HG03025 (cell line): Measurements from ENCODE around the gene ATP8B1.

Source experiments
- ATAC-seq: cut with Tn5 transposase; IDR thresholded peaks from one replicate; pipeline ENCODE4 v1.9.1; 2021; ENCODE audit warnings: mild to moderate bottlenecking, moderate library complexity; ENCODE audit not compliant: unreplicated experiment, low FRiP score

Gene ATP8B1

DNA sequence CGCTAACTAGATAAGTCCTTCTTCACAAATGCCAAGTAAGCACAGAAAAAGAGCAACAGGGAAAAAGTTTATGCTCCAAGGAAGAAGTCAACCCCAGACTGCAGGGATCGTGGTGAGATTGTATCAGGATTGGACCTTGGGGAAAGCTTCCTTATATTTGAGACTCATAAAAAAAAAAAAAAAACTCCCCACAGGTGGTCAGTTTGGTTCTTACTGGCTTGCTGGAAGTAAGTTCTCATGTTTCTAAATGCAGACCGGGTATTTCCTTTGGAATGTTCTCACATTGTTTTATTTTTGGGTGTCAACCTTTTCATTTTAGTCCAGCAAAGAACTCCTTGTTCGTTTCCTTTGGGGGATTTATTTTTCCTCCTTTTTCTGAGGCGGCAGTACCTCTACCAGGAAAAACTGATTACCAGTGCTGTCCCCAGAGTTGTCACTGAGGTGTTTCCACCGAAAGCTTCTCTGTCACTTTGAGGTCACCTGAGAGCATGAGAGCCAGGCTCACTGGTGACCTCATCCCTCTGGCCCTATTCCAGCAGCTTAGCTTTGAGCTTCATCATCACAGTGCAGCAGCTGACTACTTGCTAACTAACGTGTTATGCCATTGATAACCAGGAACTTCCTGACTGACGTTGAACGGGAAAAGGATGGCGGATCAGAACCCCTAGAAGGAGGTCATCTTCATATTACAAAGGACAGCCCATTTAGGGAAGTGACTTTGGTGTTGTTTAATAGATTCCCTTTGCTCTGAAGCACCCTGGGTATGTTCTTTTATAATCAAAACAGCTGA lies 16.8 kb upstream of the ATP8B1 start:
- ATAC-seq = no peak

DNA sequence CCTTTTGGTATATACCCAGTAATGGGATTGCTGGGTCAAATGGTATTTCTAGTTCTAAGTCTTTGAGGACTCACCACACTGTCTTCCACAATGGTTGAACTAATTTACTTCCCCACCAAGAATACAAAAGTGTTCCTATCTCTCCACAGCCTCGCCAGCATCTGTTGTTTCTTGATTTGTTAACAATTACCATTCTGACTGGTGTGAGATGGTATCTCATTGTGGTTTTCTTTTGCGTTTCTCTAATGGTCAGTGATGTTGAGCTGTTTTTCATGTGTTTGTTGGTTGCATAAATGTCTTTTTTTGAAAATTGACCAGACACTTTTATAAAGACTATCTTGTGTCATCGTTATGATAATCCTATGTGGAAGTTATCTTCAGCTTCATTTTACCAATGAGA lies 16.0 kb upstream of the ATP8B1 start:
- ATAC-seq = no peak

DNA sequence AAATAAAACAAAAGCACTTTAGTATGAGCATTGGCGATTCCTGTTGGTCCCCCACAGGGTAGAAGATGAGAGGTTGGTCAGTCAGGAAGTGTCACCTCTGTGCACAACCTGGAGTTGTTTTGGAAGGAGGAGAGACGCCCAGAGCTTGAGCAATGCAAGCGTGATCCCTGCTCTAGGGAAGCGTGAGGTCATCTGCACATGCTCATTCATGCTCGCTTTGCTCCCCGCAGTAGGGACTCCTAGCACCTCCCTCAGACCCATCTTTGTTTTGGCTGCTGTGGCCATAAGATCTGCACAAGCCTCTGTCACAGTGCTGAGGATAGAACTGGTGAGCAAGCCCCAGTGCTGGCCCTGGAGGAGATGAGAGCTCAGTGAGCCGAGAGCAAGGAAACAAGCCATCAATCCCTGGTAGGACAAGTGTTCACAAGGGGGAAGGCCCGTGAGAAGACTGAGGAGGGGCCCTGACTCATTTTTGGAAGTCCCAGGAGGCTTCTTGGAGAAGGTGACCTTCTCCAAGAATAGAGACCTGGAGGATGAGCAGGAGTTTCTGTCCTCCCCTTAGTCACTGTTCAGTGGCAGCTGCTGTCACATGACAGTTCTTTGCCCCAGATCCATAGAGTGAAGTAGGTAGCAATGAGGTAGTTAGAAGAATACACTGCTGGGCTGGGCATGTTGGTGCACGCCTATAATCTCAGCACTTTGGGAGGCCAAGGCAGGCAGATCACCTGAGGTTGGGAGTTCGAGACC lies 13.3 kb upstream of the ATP8B1 start:
- no peak for ATAC-seq

DNA sequence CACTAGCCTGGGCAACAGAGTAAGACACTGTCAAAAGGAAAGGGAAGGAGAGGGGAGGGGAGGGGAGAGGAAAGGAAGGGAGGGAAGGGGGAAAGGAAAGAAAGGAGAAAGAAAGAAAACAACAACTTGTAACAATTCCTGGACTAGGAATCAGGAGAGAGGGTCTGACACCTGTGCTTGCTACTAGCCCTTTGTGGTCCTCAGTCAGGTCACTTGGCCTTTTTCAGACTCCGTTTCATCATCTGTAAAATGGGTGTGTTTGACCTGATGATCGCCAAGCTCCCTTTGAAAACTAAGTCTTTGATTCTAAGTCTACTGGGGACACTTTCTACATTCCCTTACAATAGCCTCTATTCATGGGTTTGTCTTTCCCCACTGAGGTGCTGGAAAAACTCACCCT lies 11.4 kb upstream of the ATP8B1 start:
- ATAC-seq = no peak

DNA sequence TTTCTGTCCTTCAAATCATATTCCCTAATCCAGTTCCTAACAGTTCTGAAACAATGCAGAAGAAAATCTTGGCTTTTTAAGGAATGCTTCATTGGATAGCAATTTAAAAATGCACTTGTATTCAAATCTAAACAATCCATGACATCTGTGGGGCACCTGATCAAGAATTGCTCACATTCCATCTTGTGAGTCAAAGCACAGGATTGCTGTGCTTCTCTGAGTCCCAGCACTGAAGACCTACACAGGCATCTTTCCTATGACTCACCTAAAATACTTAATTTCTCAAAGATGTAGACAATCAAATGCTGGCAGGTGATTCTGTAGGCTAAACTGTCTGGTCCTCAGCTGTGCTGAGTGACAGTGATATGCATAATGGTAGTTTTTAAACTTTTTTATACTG lies 10.1 kb upstream of the ATP8B1 start:
- ATAC-seq = no peak

DNA sequence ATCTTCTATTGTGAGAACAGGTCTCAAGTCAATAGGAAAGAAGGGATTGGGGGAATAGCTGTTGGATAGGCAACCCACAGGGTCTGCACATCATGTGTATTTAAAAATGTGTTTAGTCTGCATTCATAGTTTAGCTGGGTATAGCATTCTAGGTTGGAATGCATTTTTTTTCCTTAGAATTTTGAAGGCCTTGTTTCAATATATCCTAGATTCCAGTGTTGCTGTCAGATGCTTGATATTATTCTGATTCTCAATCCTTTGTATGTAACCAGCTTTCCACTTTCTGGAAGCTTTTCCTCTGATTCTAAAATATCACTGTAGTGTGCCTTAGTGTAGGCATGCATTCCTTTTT lies 9.0 kb upstream of the ATP8B1 start:
- ATAC-seq = no peak

DNA sequence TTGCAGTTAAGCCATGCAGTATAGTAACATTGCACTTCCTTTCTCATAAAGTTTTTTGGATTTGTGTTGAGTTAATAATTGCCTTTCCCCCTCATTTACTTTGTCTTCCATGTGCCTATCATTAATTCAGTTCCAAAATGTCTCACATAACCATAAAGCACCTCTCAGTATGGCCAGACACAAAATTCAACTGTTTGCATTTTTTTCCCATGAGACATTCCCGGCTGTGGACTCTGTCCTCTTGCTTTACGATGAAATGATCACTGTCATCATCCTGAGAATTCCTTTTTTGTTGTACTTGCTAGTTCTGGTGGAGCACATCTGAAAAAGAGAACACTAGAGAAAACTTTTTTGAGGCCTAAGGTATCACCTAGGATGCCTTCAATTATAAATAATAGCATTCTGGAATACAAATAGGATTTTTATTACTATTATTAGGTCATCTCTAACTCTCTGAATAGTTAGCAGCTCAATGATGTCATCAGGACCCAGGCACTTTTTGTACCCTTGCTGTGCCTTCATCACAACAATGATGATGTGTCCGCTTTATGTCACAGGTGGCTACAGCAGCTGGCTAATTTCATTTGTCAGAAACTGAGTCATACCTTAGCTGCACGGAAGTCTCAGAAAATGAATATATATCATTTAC lies 8.5 kb upstream of the ATP8B1 start:
- no peak for ATAC-seq

DNA sequence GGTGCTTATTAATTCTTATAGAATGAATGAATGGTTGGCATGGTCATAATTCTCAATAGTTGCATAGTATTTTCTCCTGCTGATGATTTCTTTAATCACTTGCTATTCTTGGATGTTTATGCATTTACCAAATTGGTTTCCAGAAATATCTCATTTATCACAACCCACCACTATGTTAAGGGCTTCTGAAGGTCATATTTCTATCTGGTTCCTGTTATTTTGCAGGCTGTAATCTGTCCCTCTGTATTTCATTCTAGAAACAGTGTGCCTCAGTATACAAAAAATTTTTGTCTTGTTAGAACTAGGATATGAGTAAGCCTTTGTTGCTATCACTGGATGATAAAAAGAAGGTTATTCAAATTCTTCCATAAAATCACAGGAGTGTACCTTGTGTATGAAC lies 6.1 kb upstream of the ATP8B1 start:
- no peak for ATAC-seq

DNA sequence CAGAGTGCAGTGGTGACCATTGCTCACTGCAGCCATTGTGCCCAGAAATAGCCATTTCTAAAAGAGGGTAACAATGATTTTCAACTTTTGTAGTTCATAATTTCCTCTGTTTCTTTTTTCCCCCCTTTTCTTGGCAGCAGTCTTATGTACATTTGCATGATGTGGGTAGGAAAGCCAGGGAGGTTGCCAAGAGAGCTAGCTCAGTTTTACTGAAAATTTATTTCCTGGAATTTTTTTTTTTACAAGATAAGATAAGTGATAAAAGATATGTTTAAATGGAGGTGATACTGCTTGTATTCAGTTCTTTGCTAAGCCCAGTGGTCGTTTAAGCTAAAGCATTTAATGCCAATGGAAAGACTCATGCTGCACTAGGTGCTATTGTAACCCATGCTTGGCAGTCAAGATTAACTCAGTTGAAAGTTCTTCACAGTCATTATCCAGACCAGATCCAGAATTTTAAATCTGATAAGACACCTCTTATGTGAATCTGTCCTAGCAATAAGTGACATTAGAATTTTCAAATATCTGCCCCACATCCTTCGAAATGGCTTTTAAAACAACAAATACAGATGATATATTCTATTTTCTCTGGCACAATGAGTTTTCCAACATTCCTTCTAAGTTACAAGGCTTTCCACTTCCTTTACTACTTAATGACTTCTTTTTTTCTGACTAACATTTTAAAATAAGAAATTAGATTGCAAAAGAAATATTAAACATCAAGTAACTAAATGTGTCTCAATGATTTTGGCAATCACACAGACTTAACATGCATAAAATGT lies 4.4 kb upstream of the ATP8B1 start:
- no peak for ATAC-seq

DNA sequence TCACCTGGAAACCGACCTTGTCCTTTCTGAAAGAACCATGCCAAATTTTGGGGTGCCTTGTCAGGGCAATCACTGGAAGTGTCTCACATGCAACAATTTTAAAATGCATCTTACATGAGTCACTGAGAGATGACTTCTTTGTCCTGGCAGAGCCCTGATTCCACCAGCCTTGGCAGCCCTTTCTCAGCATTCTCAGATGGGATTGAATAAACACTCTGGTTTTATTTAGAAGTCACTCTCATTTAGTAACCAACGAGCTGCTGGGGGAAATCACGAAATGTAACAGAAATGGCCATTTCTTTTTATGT lies 3.8 kb upstream of the ATP8B1 start:
- ATAC-seq = no peak

DNA sequence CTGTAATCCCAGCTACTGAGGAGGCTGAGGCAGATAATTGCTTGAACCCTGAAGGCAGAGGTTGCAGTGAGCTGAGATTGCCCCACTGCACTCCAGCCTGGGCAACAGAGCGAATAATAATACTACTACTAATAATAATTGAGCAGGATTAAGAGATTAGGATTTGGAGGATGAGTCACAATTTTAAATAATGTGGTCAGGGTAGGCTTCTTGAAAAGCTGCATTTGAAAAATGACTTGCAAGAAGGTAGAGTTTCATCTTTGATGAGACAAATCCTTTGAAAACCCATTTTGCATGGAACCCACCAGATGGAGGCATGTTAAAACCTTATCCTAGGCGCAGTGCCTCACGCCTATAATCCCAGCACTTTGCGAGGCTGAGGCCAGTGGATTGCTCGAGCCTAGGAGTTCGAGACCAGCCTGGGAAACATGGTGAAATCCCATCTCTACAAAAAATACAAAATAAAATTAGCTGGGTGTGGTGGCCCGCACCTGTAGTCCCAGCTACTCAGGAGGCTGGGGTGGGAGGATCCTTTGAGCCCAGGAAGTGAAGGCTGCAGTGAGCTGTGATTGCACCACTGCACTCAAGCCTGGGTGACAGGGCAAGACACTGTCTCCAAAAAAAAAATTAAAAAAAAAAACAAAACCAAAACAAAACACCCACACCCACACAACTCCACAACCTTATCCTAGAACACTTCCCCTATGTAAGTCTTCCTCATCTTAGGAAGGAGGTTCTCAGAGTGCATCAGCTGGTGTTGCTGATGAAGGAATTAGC lies 3.3 kb upstream of the ATP8B1 start:
- ATAC-seq = no peak

DNA sequence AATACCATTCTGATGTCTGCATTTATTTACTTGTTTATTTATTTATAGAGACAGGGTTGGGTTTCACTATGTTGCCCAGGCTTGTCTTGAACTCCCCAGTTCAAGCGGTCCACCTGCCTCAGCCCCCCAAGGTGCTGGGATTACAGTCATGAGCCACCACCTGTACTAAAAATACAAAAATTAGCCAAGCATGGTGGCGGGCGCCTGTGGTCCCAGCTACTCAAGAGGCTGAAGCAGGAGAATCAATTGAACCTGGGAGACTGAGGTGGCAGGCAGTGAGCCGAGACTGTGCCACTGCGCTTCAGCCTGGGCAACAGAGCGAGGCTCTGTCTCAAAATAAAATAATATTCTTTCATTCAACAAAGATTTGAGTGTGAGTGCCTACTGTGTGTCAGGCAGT lies 2.0 kb upstream of the ATP8B1 start:
- ATAC-seq = no peak

DNA sequence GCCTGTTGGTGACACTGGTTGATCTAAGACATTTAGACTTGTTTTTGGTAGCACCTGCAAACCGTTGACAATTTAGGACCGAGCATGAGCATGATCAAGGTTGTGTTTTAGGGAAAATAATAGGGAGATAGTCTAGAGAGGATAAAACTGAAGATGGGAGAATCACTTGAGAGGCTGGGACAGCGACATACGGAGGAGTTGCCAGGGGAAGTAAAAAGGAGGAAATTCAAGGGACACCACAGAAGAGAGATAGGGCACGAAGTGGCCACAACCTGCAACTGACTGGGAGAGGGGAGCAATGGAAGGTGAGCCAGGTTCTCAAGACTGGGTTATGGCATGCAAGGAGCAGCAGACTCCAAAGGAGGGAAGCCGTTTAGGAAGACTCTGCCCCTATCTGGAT lies 1.4 kb upstream of the ATP8B1 start:
- no peak for ATAC-seq

DNA sequence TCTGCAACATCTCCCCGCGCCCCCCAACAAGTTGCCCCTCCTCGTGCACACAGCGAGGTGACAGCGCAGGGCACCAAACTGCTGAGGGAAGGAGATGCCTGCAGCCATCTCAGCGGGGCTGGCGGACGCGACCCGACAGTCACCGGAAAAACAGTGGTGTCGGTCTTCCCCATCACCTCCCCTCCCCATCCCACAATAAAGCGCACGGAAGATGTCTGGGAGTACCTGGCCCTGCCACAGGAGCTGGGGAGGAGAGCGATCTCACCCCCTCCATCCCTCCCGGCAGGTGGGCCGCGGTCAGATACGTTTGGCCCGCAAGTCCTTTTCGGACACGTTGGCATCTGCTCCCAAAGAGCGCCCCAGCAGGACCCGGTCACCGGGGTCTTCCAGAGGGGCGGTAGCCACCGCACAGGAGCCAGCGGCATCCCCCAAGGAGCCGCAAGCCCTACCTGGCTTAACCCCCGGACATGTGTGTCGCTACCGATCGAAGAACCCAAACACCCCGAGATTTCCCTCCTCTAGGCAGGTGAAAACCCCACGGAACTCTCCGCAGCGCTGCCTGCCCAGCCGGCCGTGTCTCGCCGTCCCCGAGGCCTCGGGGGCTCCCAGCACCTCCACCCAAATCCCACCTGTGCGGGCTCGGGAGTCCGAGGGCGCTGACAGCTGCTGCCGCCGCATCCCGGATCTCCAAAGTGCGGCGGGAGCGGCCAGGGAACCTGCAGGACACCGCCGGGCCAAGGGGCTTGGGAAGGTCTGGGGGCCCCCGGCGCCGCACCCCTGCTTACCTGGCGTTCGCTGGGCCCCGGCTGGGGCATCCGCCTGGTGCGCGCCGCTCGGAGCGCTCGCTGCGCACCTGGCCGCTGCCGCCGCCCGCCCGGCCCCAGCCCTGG lies 657 bp downstream of the ATP8B1 start:
- ATAC-seq = no peak

DNA sequence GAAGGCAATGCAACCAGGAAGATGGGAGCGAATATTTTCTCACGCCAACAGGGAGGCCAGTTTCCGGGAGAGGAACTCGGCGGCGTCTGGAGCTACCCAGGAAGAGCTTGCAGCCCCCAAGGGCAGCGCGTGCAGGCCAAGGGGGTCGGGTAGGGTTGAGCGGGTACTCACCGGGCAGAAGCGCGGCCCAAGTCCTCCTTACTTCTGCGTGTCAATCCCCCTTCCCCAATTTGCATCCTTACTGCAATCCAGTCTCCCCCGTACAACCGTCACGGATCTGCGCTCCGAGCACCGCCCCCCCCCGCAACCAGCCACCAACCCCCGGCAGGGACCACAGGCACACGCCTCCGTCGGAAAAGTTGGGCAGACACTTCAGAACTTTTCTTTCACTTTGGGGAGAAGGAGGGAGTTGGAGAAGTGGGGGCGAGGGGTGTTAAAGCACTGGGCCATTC lies 1.3 kb downstream of the ATP8B1 start:
- no peak for ATAC-seq

DNA sequence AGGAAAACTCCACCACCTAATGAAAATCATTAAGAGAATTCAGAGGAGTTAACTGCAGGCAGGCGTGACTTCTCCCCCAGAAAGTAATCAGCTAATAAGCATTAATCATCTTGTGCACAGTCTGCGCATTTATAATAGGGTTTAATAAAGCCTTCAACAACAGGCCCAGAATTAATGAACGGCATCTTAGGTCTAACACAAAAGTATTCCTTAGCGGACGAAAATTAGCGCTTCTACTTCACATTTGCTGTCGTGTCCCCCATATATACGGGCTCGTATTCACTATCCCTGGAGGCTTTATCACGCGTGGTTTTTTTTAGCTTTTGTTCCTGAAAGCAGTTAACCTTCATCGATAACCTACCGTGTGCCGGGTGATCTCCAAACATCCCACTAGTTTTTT lies 1.8 kb downstream of the ATP8B1 start:
- ATAC-seq = no peak

DNA sequence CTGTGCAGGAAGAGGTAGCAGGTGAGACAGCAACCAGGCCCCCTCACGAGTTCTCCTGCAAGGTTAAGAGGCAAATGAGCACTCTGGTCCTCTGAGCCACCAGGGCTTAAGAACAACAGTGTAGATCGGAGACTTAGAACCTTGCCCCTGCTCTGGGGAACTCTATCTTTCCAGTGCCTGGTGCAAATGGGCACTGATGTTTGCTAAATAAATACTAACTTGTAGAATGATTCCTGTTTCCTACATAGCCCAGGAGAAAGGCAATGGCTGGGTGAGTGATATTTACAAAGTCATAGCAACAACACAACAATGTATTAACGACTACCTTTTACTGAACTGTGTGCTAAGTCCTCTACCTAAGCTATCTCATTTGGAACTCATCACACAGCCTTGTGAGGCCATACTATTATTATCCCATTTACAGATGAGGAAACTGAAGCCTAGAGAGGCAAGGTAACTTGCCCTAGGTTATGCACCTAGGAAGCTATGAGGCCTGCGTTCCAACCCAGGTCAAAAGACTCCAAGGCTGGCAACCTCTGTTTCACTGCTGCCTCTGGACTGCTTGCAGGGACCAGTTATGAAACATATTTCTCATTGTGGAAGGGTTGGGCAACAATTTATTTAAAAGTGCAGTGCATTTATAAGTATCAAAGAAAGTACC lies 4.3 kb downstream of the ATP8B1 start:
- ATAC-seq = no peak

DNA sequence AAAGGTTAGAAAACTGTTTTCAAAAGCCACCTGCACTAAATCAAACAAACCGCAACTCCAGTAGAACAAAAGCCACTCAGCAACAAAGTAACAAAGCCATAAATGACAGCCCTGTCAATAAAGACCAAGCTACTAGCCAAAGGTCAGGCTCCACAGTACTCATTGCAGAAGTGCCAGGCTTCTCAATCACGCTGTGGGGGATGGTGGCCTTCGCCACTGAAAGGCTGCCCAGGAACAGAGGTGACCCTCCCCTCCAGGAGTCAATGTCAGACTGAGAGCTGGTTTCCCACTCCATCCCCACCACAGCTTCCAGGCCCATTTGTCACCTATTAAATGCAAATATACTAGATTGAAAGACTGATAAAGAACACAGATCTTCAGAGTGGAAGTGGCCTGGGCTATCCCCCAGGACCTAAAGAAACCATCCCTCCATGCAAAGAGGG lies 5.9 kb downstream of the ATP8B1 start:
- ATAC-seq = no peak
